Measurements from ENCODE around the gene RGCC. TPM values are rescaled to one million over a fixed set of nuclear protein-coding genes. Genes with fewer than 3 reads are reported as not detected.

Gene RGCC
- total and polyA plus RNA-seq, 2 donors (not counting 3 experiments of a cell fraction or from before 2014, with no cell fraction given): 112 to 138 TPM

- DNase-seq (ENCODE audit: low read depth, low spot score) (no peak), FAIRE-seq (no peak)
- H3K9ac ChIP-seq (replicated peaks; ENCODE audit: extremely low read depth, insufficient read depth, low read length): no peak overlapping the region
- ChIA-PET POLR2A (no interaction called here), CTCF (interaction anchor here (0.9 to 1.2 kb wide), 2 partner anchors 95 to 145 kb away, joined by 3 read pairs; no protein-coding TSS in a partner anchor)
- H3K4me2 ChIP-seq (ENCODE audit: insufficient read depth, low read length): no peak overlapping the region
- dilution Hi-C loops (cut with MboI; ENCODE audit: extremely low pct_ligation_motif_present, low sequenced_read_pairs) (no loop called here), intact Hi-C loops (cut with micrococcal nuclease) (no loop called here)
- H3K4me3 ChIP-seq (replicated peaks in 1 of 3; ENCODE audit: insufficient read depth in 1 of 3, low read depth in 1 of 3, low read length in 3 of 3): no peak overlapping the region
- H2AFZ ChIP-seq (ENCODE audit: low read depth, low read length): no peak overlapping the region
- peaks cover 20 to 25% of the 10 kb centered on the region in 2 experiments for H3K36me3 ChIP-seq (ENCODE audit: control insufficient read depth in 2 of 2, extremely low read depth in 1 of 2, insufficient read depth in 2 of 2, low read length in 2 of 2)
- H4K20me1 ChIP-seq (replicated peaks; ENCODE audit: control insufficient read depth, extremely low read depth, insufficient read depth, low read length): no peaks in the 10 kb centered on the region
- no peaks in the 10 kb centered on the region for H3K9me1 ChIP-seq (replicated peaks; ENCODE audit: control insufficient read depth, extremely low read depth, insufficient read depth, low read length)
- H3K27me3 ChIP-seq (ENCODE audit: control insufficient read depth in 2 of 2, insufficient read depth in 2 of 2, low read length in 2 of 2): no peaks in the 10 kb centered on the region
- H3K4me1 ChIP-seq (ENCODE audit: control insufficient read depth, extremely low read depth, insufficient read depth, low read length): peaks cover 25% of the 10 kb centered on the region
- no TSS peak for BruUV-seq (replicated peaks)
- H3K27ac ChIP-seq (ENCODE audit: insufficient read depth, low read depth, low read length): no peak overlapping the region
- TF ChIP-seq JUN (IDR thresholded peaks at IDR 0.05; ENCODE audit: borderline replicate concordance, insufficient read depth, insufficient read length, low read depth) (no peak), GATA2 (IDR thresholded peaks at IDR 0.05; ENCODE audit: insufficient read depth, insufficient read length, low read depth, low read length) (no peak), CTCF (IDR thresholded peaks at IDR 0.05; ENCODE audit: extremely low read depth in 1 of 2, insufficient read depth in 1 of 2, low read depth in 1 of 2, low read length in 2 of 2) (no peak), MYC (IDR thresholded peaks at IDR 0.05; ENCODE audit: low read depth, low read length) (no peak), POLR2A (IDR thresholded peaks at IDR 0.05; ENCODE audit: low read depth, low read length) (no peak), FOS (IDR thresholded peaks at IDR 0.05; ENCODE audit: borderline replicate concordance, insufficient read depth, low read length) (no peak), POLR2AphosphoS5 (IDR thresholded peaks at IDR 0.05; ENCODE audit: insufficient read depth, low read depth, low read length) (no peak), EZH2 (IDR thresholded peaks at IDR 0.05; ENCODE audit: borderline replicate concordance, low read depth, low read length, severe bottlenecking) (no peak), MAX (IDR thresholded peaks at IDR 0.05; ENCODE audit: insufficient read depth, insufficient read length) (no peak)
- H3K9me3 ChIP-seq (replicated peaks; ENCODE audit: control insufficient read depth, insufficient read depth, low read length): no peaks in the 10 kb centered on the region
- H3K79me2 ChIP-seq (ENCODE audit: control insufficient read depth, insufficient read depth, low read length): peaks cover 4% of the 10 kb centered on the region
Measured at GRCh38 chr13:41468631-41469030, 11.3 kb downstream of the RGCC start.
